GM12878 (cell line): Measurements from ENCODE around the gene GRXCR1.

Experiments used
- ETV6 ChIP-seq, 2 experiments: fragments of 450-650 bp in 1 of 2; IDR thresholded peaks in 1 of 2; conservative IDR thresholded peaks in 1 of 2; 2 replicates each; pipeline ENCODE4 v1.6.1; 2014; ENCODE audit warnings: antibody characterized with exemption in 1 of 2, borderline replicate concordance in 1 of 2, low read depth in 1 of 2, mild to moderate bottlenecking in 1 of 2, moderate library complexity in 1 of 2
- EZH2 ChIP-seq: IDR thresholded peaks from 2 replicates; pipeline ENCODE4 v1.6.1; 2012; ENCODE audit warnings: low read depth, mild to moderate bottlenecking, control low read depth, inconsistent platforms, low read length, borderline replicate concordance; ENCODE audit not compliant: control insufficient read depth
- FOXM1 ChIP-seq: IDR thresholded peaks from 2 replicates; pipeline ENCODE4 v1.6.1; 2012; ENCODE audit warnings: low read depth, mild to moderate bottlenecking, inconsistent platforms, low read length, moderate library complexity
- JUNB ChIP-seq: IDR thresholded peaks from 2 replicates; pipeline ENCODE4 v1.6.1; 2016; ENCODE audit warnings: antibody characterized with exemption, mild to moderate bottlenecking
- MEF2A ChIP-seq: IDR thresholded peaks from 2 replicates; pipeline ENCODE4 v1.6.1; 2011; ENCODE audit warnings: low read depth, mild to moderate bottlenecking, low read length, moderate library complexity; ENCODE audit not compliant: insufficient read depth
- POLR2A ChIP-seq: IDR thresholded peaks from 2 replicates; pipeline ENCODE4 v1.6.1; 2011; ENCODE audit warnings: low read depth, mild to moderate bottlenecking, low read length
- RAD21 ChIP-seq: IDR thresholded peaks from 2 replicates; pipeline ENCODE4 v1.6.1; 2011; ENCODE audit warnings: mild to moderate bottlenecking, low read depth, low read length, moderate library complexity; ENCODE audit not compliant: insufficient read depth
- RBBP5 ChIP-seq: fragments of 200-600 bp; sonication (generic); conservative IDR thresholded peaks from 2 replicates; pipeline ENCODE4 v1.6.1; 2016
- SIX5 ChIP-seq: IDR thresholded peaks from 2 replicates; pipeline ENCODE4 v1.6.1; 2011; ENCODE audit warnings: mild to moderate bottlenecking, low read depth, low read length, moderate library complexity; ENCODE audit not compliant: severe bottlenecking
- TF ChIP-seq, protein P1 (sequence below), 3 experiments: IDR thresholded peaks in 2 of 3; conservative IDR thresholded peaks in 1 of 3; 2 replicates each; pipeline ENCODE4 v1.5.1; 2011; ENCODE audit warnings: low read depth in 3 of 3, low read length in 3 of 3, mild to moderate bottlenecking in 3 of 3, control low read depth in 2 of 3, moderate library complexity in 2 of 3, inconsistent platforms in 1 of 3, mixed read lengths in 1 of 3; ENCODE audit not compliant: control insufficient read depth in 2 of 3, insufficient read depth in 1 of 3; ENCODE audit errors: extremely low read depth in 1 of 3

DNA sequence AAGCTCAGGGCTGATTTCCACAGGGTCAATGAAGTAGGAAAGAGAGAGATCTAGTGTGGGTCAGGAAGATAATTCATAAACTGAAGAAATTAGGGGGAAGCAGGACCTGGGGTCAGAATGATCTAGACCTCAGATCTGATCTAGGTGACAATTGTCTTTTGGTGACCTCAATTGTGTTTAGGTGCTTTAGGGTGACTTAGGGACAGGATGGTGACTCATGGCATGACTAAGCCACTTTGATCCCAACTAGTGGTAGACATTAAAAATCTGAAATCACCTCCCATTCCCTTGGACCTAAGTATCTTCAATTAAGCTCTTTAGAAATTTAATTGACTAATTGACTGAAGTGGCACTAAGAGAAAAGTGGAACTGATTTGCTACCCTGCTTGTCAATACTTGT is 36.7 kb upstream of the GRXCR1 start:
- TF ChIP-seq POLR2A (no peak), FOXM1 (no peak), ETV6 (conservative IDR thresholded peaks at IDR 0.05 in 1 of 2, IDR thresholded peaks at IDR 0.05 in 1 of 2; ENCODE audit: borderline replicate concordance in 1 of 2, low read depth in 1 of 2) (no peak), MEF2A (no peak), RBBP5 (no peak), SIX5 (no peak), EZH2 (no peak), JUNB (no peak), RAD21 (no peak)
- TF ChIP-seq, protein P1, sequence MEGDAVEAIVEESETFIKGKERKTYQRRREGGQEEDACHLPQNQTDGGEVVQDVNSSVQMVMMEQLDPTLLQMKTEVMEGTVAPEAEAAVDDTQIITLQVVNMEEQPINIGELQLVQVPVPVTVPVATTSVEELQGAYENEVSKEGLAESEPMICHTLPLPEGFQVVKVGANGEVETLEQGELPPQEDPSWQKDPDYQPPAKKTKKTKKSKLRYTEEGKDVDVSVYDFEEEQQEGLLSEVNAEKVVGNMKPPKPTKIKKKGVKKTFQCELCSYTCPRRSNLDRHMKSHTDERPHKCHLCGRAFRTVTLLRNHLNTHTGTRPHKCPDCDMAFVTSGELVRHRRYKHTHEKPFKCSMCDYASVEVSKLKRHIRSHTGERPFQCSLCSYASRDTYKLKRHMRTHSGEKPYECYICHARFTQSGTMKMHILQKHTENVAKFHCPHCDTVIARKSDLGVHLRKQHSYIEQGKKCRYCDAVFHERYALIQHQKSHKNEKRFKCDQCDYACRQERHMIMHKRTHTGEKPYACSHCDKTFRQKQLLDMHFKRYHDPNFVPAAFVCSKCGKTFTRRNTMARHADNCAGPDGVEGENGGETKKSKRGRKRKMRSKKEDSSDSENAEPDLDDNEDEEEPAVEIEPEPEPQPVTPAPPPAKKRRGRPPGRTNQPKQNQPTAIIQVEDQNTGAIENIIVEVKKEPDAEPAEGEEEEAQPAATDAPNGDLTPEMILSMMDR (IDR thresholded peaks at IDR 0.05 in 2 of 3, conservative IDR thresholded peaks at IDR 0.05 in 1 of 3; ENCODE audit: control insufficient read depth in 2 of 3, extremely low read depth in 1 of 3, insufficient read depth in 1 of 3, low read depth in 3 of 3, low read length in 3 of 3), result no peak
